Fibroblast of lung (primary cell): ENCODE results near the gene L3MBTL4.

Experiments
- CTCF ChIP-seq, 2 donors: IDR thresholded peaks in 1 of 2; conservative IDR thresholded peaks in 1 of 2; 1 replicate in 1 of 2; 2 replicates in 1 of 2; pipeline ENCODE4 v1.5.1; 2011 to 2012; ENCODE audit warnings: low read length in 2 of 2, control low read depth in 1 of 2, inconsistent platforms in 1 of 2, low read depth in 1 of 2, mild to moderate bottlenecking in 1 of 2
- EZH2 ChIP-seq: IDR thresholded peaks from 2 replicates; pipeline ENCODE4 v1.5.1; 2012; ENCODE audit warnings: low read length, control low read depth, mild to moderate bottlenecking; ENCODE audit errors: missing control alignments

GRCh38 chr18:6096730-6097129 lies 318.0 kb downstream of the L3MBTL4 start:
- TF ChIP-seq CTCF (conservative IDR thresholded peaks at IDR 0.05 in 1 of 2, IDR thresholded peaks at IDR 0.05 in 1 of 2; ENCODE audit: low read depth in 1 of 2, low read length in 2 of 2), result no peak
- no peak for TF ChIP-seq EZH2
